Sigmoid colon (tissue), 4 donors: Measurements from ENCODE around the gene PKN1.
"Not testable (repeated sequence)": the region's sequence is repeated elsewhere in the genome, so short reads cannot be mapped to it uniquely, and the experiment has no call there.

Source experiments
- CTCF ChIP-seq, 4 experiments: fragments of 450-650 bp in 3 of 4; fragments of 200-600 bp in 1 of 4; IDR thresholded peaks; one replicate each; pipeline ENCODE4 v1.5.1; 2016 to 2019; ENCODE audit warnings: antibody characterized with exemption in 4 of 4, mild to moderate bottlenecking in 3 of 4, moderate library complexity in 2 of 4
- EP300 ChIP-seq, 4 donors: sonication (generic); formaldehyde crosslinking; IDR thresholded peaks; one replicate each; pipeline ENCODE4 v1.6.1; 2017; ENCODE audit warnings: antibody characterized with exemption in 4 of 4
- POLR2A ChIP-seq, 2 donors: fragments of 450-650 bp; IDR thresholded peaks; one replicate each; pipeline ENCODE4 v1.6.1; 2016; ENCODE audit warnings: antibody characterized with exemption in 2 of 2, mild to moderate bottlenecking in 2 of 2, moderate library complexity in 2 of 2
- POLR2AphosphoS5 ChIP-seq, 4 donors: sonication (generic); formaldehyde crosslinking; IDR thresholded peaks; one replicate each; pipeline ENCODE4 v1.6.1; 2017; ENCODE audit warnings: antibody characterized with exemption in 4 of 4

GRCh38 chr19:14452303-14452702 is 19.2 kb downstream of the PKN1 start:
- not testable (repeated sequence) for TF ChIP-seq POLR2A, CTCF, EP300, POLR2AphosphoS5 (IDR thresholded peaks at IDR 0.05)
